ENCODE results near the gene ADAMTS2. TPM values are rescaled to one million over a fixed set of nuclear protein-coding genes. Genes with fewer than 3 reads are reported as not detected.
A peak's percentile ranks its signal among the peaks of the same experiment; 100 is the strongest.

Gene ADAMTS2
- total RNA-seq, 1 donor from 2014 or later: 23.5 TPM

GRCh38 chr5:179261301-179262125 lies 83.7 kb downstream of the ADAMTS2 start:
- H3K36me3 Mint-ChIP-seq (ENCODE audit: unreplicated experiment): no peaks in the 10 kb centered on the region
- no peak overlapping the region for H3K4me3 Mint-ChIP-seq (ENCODE audit: unreplicated experiment)
- peaks cover 25% of the 10 kb centered on the region for H3K4me1 Mint-ChIP-seq (ENCODE audit: low read depth, unreplicated experiment)
- peak; percentile 80 for DNase-seq
- H3K9me3 Mint-ChIP-seq (ENCODE audit: unreplicated experiment): peaks cover 7% of the 10 kb centered on the region
- TF ChIP-seq CTCF (IDR thresholded peaks at IDR 0.05; ENCODE audit: partially characterized antibody, unreplicated experiment): peak; percentile 57
- H3K27ac Mint-ChIP-seq (ENCODE audit: unreplicated experiment): peak overlapping the region; percentile 34
- peaks cover 10% of the 10 kb centered on the region for H3K27me3 Mint-ChIP-seq (ENCODE audit: unreplicated experiment)

- H3K9me3 Mint-ChIP-seq (ENCODE audit: unreplicated experiment): peaks cover 7% of the 10 kb centered on the region
- peak overlapping the region; percentile 34 for H3K27ac Mint-ChIP-seq (ENCODE audit: unreplicated experiment)
- H3K36me3 Mint-ChIP-seq (ENCODE audit: unreplicated experiment): no peaks in the 10 kb centered on the region
- peaks cover 25% of the 10 kb centered on the region for H3K4me1 Mint-ChIP-seq (ENCODE audit: low read depth, unreplicated experiment)
- no peak overlapping the region for H3K4me3 Mint-ChIP-seq (ENCODE audit: unreplicated experiment)
- no peak for DNase-seq
- peaks cover 10% of the 10 kb centered on the region for H3K27me3 Mint-ChIP-seq (ENCODE audit: unreplicated experiment)
- no peak for TF ChIP-seq CTCF (IDR thresholded peaks at IDR 0.05; ENCODE audit: partially characterized antibody, unreplicated experiment)
Observed at GRCh38 chr5:179260324-179261070, 84.8 kb downstream of the ADAMTS2 start.

DNA sequence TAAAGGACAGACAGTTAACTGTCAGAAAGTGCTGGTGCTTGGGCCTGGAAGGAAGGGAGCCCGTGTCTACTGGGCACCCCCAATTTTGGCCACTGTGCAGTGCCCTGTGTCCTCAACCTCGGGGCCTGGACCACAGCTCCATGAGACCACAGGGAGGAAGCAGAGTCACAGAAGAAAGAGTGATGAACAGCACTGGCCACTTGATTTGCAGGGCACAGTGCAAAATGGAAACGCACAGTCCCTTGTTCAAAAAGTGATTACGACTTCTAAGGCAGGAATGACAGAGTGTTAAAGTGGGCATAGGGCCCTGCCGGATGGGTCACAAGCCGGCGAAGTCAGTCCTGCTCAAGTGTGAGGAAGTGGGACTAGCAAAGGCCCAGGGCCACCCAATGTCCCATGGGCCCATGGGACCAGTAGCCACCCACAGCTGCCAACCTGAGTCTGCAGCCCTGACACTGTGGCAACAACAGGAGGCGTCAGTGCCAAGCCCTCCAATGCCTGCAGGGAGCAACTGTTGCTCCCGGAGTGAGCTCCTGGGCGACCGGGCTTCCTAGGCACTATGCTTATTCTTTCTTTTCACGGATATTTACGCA lies 85.4 kb downstream of the ADAMTS2 start:
- H3K9me3 Mint-ChIP-seq (ENCODE audit: unreplicated experiment): peaks cover 9% of the 10 kb centered on the region
- TF ChIP-seq CTCF (IDR thresholded peaks at IDR 0.05; ENCODE audit: partially characterized antibody, unreplicated experiment): no peak
- H3K36me3 Mint-ChIP-seq (ENCODE audit: unreplicated experiment): peaks cover 4% of the 10 kb centered on the region
- peaks cover 25% of the 10 kb centered on the region for H3K4me1 Mint-ChIP-seq (ENCODE audit: low read depth, unreplicated experiment)
- no peak overlapping the region for H3K27ac Mint-ChIP-seq (ENCODE audit: unreplicated experiment)
- H3K27me3 Mint-ChIP-seq (ENCODE audit: unreplicated experiment): peaks cover 13% of the 10 kb centered on the region
- DNase-seq: peak; percentile 10
- H3K4me3 Mint-ChIP-seq (ENCODE audit: unreplicated experiment): no peak overlapping the region

- no peak for DNase-seq
- Mint-ChIP-seq H3K4me1 (ENCODE audit: low read depth, unreplicated experiment) (peaks cover 24% of the 10 kb centered on the region), H3K9me3 (ENCODE audit: unreplicated experiment) (peaks cover 11% of the 10 kb centered on the region), H3K4me3 (ENCODE audit: unreplicated experiment) (no peak overlapping the region), H3K27ac (ENCODE audit: unreplicated experiment) (no peak overlapping the region), H3K36me3 (ENCODE audit: unreplicated experiment) (peaks cover 6% of the 10 kb centered on the region), H3K27me3 (ENCODE audit: unreplicated experiment) (peaks cover 13% of the 10 kb centered on the region)
- TF ChIP-seq CTCF (IDR thresholded peaks at IDR 0.05; ENCODE audit: partially characterized antibody, unreplicated experiment): no peak
Observed at GRCh38 chr5:179258922-179259730, 86.1 kb downstream of the ADAMTS2 start.

Measured in glutamatergic neuron (in vitro differentiated cells).